T1000 (cell line): ENCODE data around the gene TMEM95.

Source experiments
- DNase-seq: peaks from one replicate; lab custom pipeline; 2025; ENCODE audit warnings: mixed read lengths; lab: John Stamatoyannopoulos, UW

Gene TMEM95

GRCh38 chr17:7374353-7374752 lies 19.4 kb downstream of the TMEM95 start:
- no peak for DNase-seq

DNA sequence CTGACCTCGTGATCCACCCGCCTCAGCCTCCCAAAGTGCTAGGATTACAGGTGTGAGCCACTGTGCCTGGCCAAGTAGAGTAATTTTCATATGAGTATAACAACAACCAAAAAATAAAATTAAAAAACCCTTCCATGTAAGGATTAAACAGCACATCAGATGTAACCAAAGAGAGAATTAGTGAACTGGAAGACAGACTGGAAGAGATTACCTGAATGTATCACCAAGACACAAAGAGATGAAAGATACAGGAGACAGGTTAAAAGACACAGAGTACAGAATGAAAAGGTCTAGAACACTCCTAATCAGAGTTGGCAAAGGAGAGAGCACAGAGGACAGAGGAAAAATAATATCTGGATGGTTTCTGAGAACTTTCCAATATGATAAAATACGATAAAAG lies 24.2 kb downstream of the TMEM95 start:
- DNase-seq = no peak

GRCh38 chr17:7380321-7380720 lies 25.4 kb downstream of the TMEM95 start:
- DNase-seq = no peak

DNA sequence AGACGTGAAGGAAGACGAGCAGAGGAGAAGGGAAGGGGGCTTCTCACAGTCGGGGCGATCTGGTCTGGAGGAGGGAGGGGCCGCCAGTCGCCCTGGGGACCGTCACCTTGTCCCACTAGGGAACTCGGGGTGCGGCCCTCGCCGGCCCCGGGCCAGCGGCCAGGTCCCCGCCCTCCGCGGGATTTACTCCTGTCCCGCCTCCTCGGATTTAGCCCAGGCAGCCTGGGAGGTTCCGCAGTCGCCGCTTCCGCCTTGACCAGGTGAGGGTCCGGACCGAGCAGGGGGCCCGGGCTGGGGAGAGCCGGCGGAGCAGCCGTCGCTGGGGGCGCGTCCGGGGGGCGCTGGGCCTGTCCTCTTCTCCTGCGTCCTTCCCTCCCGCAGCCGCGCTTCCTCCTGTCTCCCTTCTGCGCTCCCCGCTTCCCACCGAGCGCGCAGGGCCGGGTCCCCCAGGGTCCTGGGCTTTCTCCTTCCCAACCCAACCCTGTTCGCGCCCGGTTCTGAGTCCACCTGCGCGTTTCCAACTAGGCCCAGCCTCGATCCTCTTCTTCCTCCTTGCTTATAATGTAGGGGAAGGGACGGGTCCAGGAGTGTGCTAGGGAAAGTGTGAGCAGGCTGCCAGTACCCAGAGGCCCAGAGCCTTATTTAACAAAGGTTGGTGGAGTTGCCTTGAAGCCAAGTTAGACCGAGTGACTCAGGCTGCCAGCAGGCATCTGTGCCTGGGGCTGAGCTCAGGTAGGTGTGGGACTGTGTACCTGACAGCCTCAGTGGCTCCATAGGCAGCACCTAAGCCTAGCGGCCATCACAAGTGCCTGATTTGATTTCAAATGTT lies 26.1 kb downstream of the TMEM95 start, which contains the start of gene TNK1:
TSS of gene TNK1 (plus strand) at position 235 of the 829 bp plus-strand sequence. CDS start 1,838 bp downstream, outside the sequence.
- DNase-seq = no peak

GRCh38 chr17:7382901-7383300 lies 27.9 kb downstream of the TMEM95 start:
- DNase-seq = no peak

DNA sequence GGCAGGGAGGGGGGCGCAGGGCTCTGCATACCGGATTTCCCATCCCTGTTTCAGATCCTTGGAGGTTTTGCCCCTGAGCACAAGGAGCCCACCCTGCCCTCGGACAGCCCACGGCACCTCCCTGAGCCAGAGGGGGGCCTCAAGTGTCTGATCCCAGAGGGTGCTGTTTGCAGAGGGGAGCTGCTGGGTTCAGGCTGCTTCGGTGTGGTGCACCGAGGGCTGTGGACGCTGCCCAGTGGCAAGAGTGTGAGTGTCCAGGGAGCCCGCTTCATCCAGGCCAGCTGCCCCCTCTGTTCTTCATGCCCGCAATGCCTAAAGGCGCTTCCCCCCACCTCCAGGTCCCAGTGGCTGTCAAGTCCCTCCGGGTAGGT lies 28.4 kb downstream of the TMEM95 start:
- DNase-seq = no peak

- DNase-seq = no peak
These were observed 29.0 kb downstream of the TMEM95 start for GRCh38 chr17:7383742-7384488.

DNA sequence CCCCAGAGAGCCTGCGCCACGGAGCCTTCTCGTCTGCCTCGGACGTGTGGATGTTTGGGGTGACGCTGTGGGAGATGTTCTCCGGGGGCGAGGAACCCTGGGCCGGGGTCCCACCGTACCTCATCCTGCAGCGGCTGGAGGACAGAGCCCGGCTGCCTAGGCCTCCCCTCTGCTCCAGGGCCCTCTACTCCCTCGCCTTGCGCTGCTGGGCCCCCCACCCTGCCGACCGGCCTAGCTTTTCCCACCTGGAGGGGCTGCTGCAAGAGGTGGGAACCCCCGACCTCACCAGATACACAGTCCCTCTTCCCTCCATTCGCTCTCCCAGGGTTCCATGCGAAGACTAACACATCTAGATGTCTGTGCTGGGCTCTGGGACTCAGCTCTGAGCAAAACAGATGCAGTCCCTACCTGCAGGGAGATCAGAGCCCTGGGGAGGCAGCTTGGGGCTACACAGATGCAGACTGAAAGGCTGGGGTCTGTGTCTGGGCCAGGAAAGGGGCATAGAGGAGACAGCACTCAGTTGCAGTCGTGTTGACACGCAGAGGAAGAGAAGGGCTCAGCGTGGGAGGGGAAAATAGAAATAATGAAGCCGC lies 29.6 kb downstream of the TMEM95 start:
- DNase-seq = no peak

DNA sequence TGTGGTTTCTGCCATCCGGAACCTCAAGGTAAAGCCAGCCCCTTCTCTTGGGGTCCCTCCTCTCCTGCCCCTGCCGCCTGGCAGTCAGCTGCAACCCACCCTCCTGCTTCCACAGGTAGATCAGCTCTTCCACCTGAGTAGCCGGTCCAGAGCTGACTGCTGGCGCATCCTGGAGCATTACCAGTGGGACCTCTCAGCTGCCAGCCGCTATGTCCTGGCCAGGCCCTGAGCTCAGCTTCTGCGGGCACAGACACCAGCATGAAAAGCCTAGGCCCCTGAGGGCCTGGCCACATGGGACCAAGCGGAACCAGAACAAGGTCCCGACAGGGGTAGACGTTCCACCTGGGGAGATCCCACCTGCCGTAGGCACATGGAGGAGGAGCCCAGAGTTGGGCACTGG lies 33.9 kb downstream of the TMEM95 start:
- no peak for DNase-seq

- no peak for DNase-seq
These were observed 35.3 kb downstream of the TMEM95 start for GRCh38 chr17:7389924-7390910.

DNA sequence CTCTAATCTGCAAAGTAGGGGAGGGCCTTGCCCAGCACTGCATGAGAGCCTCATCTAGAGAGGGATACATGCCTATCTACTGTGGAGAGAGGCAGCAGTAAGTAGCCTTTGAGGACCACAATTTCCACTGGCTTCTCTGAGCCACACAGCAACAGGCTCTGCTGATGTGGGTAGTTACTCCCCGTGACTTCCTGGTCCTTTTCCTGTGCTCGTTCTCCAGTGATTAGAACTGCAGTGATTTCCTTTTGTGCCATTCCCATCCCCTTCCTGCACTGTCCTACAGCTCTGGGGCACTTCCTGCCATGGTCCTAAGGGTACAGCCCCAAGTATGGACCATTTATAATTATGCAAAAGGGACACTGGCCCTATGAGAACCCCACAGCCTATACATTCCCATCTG lies 36.4 kb downstream of the TMEM95 start:
- no peak for DNase-seq

DNA sequence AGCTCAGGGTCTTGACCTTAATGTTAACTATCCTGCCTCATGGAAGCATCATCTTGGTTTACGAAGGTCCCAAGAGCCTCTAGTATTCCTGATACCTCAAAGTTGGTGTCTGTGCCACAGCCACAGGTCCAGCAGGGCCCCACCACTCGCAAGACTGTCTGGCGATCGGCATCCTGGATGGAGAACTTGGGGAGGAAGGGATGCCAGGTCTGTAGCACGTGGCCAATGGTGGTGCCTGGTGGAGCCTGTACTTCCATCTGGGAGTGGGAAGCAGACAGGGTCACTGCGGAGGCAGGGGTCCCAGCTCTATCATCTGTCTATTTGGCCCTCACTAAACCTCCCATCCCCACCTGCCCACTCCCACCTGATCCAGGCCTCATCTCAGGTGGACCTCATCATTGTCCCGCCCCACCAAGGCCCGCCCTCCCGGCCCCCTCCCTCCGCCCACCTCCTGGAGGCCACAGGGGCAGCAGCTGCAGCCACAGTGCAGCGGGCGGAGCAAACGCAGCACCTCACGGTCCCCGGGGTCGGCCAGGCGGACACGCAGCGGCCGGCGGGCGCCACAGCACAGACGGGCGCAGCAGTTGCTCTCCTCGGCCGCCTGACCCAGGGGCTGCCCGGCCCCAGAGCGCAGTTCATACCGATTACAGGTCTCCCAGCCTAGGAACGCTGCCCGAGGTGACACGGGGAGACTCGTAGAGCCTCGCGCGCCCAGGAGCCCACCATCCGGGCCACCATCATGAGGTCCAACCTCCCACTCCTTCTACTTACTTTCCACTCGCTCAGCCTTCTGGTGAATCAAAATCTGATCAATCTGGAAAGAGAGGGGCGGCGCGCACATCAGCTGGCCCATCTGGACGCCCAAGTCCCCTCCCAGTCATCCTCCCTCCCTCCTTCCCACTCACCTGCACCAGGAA lies 38.0 kb downstream of the TMEM95 start:
- no peak for DNase-seq

GRCh38 chr17:7393613-7394451 lies 38.9 kb downstream of the TMEM95 start:
- no peak for DNase-seq

- peak; percentile 86 for DNase-seq
These were observed 39.7 kb downstream of the TMEM95 start, which contains the start of gene PLSCR3 for GRCh38 chr17:7394452-7395191. PLSCR3 (minus strand) TSS chr17:7394525; CDS start chr17:7394110, 415 bp downstream.

- DNase-seq = no peak
These were observed 41.2 kb downstream of the TMEM95 start for GRCh38 chr17:7396147-7396546.

DNA sequence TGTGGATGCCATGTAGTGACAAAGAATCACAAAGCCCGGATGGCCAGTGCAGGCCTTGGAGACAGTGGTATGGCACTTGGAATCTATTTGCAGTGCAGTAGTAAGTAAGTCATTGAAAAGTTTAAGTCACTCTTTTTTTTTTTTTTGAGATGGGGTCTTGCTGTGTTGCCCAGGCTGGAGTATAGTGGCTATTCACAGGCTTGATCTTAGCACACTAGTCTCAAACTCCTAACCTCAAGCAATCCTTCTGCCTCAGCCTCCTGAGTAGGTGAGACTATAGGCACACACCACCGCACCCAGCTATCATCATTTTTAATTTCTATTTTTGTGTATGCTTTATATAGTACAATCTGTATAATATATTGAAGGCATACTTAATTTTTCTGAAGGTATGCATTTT lies 43.7 kb downstream of the TMEM95 start:
- DNase-seq = no peak

DNA sequence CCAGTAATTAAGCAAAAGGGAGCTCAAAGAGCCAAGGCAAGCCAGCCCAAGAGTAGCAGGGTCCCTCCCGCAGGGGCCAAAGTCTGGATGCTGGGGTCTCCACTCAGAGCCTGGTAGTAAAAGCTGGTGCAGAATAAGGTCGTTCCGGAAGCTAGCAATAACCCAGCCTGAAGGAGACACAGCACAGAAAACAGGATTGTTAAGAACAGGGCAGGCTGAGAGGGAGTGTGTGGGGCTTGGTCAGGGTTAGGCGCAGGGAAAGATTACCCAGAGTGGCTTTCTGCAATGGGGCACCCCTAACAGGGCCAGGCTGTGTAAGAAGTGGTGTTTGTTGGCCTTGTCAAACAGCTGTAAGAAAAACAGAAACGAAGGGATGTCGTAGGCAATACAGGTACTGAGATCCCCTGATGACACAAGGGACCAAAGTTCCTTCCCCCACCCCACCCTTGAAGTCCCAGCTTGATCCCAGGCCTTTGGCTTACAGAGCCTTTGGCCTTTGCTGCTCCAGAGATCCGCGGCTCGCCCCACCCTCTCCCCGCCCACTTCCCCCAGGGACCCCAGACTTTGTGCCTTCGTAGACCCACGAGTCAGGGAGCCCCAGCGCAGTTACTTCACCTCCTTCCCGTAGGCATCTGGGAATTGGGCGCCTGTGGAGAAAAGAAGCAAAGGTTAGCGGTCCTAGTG lies 48.2 kb downstream of the TMEM95 start:
- DNase-seq = no peak

DNA sequence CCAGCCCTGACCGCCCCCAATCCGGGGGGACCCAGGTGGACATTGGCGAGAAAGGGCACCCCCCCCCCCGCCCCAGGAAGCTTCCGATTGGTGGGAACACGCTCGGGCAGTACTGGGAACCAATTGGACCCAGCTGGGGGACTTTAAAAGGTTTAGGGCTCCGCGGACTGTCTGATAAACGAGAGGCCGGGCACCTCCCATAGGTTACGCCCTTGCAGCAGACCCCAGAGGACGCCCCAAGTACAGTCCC lies 48.7 kb downstream of the TMEM95 start:
- DNase-seq = no peak
